Neural progenitor cell (in vitro differentiated cells): ENCODE measurements around the gene PAN2. TPM values are rescaled to one million over a fixed set of nuclear protein-coding genes. Genes with fewer than 3 reads are reported as not detected.

Experiments
- DNase-seq: peaks from one replicate; pipeline ENCODE4 v3.0.0-alpha.2; 2016; ENCODE audit warnings: low spot score
- H2AFZ ChIP-seq: fragments of 200-600 bp; sonication (generic); replicated peaks from 2 replicates; pipeline ENCODE4 v1.6.1; 2016; ENCODE audit warnings: antibody characterized with exemption
- H3F3A ChIP-seq: fragments of 200-600 bp; sonication (generic); 2 replicates; pipeline ENCODE4 v1.6.1; 2016; ENCODE audit warnings: antibody characterized with exemption, low read depth
- H3K27ac ChIP-seq: fragments of 200-600 bp; sonication (generic); 2 replicates; pipeline ENCODE4 v1.5.1; 2016; ENCODE audit warnings: mild to moderate bottlenecking
- H3K27me3 ChIP-seq: fragments of 200-600 bp; sonication (generic); 2 replicates; pipeline ENCODE4 v1.6.1; 2016; ENCODE audit warnings: mild to moderate bottlenecking, moderate library complexity
- H3K36me3 ChIP-seq: fragments of 200-600 bp; sonication (generic); 2 replicates; pipeline ENCODE4 v1.5.1; 2016
- H3K4me1 ChIP-seq: fragments of 200-600 bp; sonication (generic); 2 replicates; pipeline ENCODE4 v1.6.1; 2016; ENCODE audit warnings: mixed run types
- H3K4me2 ChIP-seq: fragments of 200-600 bp; sonication (generic); 2 replicates; pipeline ENCODE4 v1.6.1; 2016
- H3K4me3 ChIP-seq: fragments of 200-600 bp; sonication (generic); 2 replicates; pipeline ENCODE4 v1.5.1; 2016
- H3K79me2 ChIP-seq: fragments of 200-600 bp; sonication (generic); 2 replicates; pipeline ENCODE4 v1.6.1; 2016; ENCODE audit warnings: low read depth
- H3K9ac ChIP-seq: fragments of 200-600 bp; sonication (generic); 2 replicates; pipeline ENCODE4 v1.6.1; 2016
- H3K9me3 ChIP-seq: fragments of 200-600 bp; sonication (generic); 2 replicates; pipeline ENCODE4 v1.5.1; 2016; ENCODE audit warnings: low read depth
- H4K20me1 ChIP-seq: fragments of 200-600 bp; sonication (generic); 2 replicates; pipeline ENCODE4 v1.6.1; 2016; ENCODE audit warnings: low read depth
- H3K27ac Mint-ChIP-seq: 3 replicates; pipeline ENCODE4 v1.8.0; 2021; ENCODE audit warnings: mixed read lengths
- H3K27me3 Mint-ChIP-seq: 2 replicates; pipeline ENCODE4 v1.8.0; 2022; ENCODE audit warnings: low read depth, mild to moderate bottlenecking, inconsistent platforms, moderate library complexity, mixed read lengths; ENCODE audit not compliant: insufficient read depth
- H3K36me3 Mint-ChIP-seq: 3 replicates; pipeline ENCODE4 v1.8.0; 2021; ENCODE audit warnings: mixed read lengths
- H3K4me1 Mint-ChIP-seq: 3 replicates; pipeline ENCODE4 v1.8.0; 2021; ENCODE audit warnings: mixed read lengths
- H3K4me3 Mint-ChIP-seq: 3 replicates; pipeline ENCODE4 v1.8.0; 2021; ENCODE audit warnings: mild to moderate bottlenecking, moderate library complexity, mixed read lengths
- H3K9me3 Mint-ChIP-seq: 3 replicates; pipeline ENCODE4 v1.8.0; 2020; ENCODE audit warnings: mixed read lengths
- EZH2 ChIP-seq: fragments of 200-600 bp; sonication (generic); IDR thresholded peaks from 2 replicates; pipeline ENCODE4 v1.6.1; 2017; ENCODE audit warnings: antibody characterized with exemption, mild to moderate bottlenecking, moderate library complexity
- EZH2phosphoT487 ChIP-seq: fragments of 200-600 bp; sonication (generic); IDR thresholded peaks from 2 replicates; pipeline ENCODE4 v1.6.1; 2017; ENCODE audit warnings: antibody characterized with exemption
- total RNA-seq: library from RNA; depleted of rRNA; stranded (reverse); fragments of >200 nt; gene quantifications from 2 replicates; pipeline ENCODE4 v1.2.3, GENCODE V29; 2015; ENCODE audit warnings: low replicate concordance
- TF ChIP-seq, protein P1 (sequence below): fragments of 200-600 bp; sonication (generic); IDR thresholded peaks from 2 replicates; pipeline ENCODE4 v1.5.1; 2017; ENCODE audit warnings: antibody characterized with exemption, mild to moderate bottlenecking

PAN2 gene
- total RNA-seq, 1 donor from 2014 or later: 116 TPM

DNA sequence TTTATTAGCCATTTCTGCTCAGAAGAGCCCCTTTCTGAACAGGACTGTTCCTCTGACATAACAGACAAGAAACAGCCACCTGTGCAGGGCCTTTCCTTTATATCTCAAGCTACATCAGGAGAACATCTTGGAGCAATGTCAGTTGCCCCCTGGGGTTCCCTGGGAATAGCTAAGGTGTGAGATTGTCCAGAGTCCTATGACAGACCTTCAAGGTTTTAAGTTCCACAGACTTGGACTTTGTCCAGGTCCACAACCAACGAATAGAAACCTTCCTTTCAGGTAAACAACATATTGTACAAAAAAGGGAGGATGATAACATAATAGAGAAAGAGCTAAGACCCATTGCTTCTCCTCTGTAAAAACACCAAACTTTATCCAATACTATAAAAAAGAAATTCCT lies 7.8 kb upstream of the PAN2 start:
- no peak for DNase-seq
- Histone ChIP-seq H4K20me1 (no peaks in the 10 kb centered on the region), H3K4me1 (peaks cover 20% of the 10 kb centered on the region), H3K9me3 (no peaks in the 10 kb centered on the region), H3K36me3 (no peaks in the 10 kb centered on the region), H3K27me3 (no peaks in the 10 kb centered on the region), H3K79me2 (no peaks in the 10 kb centered on the region), H3K4me2 (no peak overlapping the region), H2AFZ (no peak overlapping the region), H3K4me3 (no peak overlapping the region), H3K27ac (no peak overlapping the region), H3K9ac (no peak overlapping the region), H3F3A (peaks cover 19% of the 10 kb centered on the region)
- TF ChIP-seq EZH2: no peak
- TF ChIP-seq EZH2phosphoT487: no peak
- TF ChIP-seq, protein P1, sequence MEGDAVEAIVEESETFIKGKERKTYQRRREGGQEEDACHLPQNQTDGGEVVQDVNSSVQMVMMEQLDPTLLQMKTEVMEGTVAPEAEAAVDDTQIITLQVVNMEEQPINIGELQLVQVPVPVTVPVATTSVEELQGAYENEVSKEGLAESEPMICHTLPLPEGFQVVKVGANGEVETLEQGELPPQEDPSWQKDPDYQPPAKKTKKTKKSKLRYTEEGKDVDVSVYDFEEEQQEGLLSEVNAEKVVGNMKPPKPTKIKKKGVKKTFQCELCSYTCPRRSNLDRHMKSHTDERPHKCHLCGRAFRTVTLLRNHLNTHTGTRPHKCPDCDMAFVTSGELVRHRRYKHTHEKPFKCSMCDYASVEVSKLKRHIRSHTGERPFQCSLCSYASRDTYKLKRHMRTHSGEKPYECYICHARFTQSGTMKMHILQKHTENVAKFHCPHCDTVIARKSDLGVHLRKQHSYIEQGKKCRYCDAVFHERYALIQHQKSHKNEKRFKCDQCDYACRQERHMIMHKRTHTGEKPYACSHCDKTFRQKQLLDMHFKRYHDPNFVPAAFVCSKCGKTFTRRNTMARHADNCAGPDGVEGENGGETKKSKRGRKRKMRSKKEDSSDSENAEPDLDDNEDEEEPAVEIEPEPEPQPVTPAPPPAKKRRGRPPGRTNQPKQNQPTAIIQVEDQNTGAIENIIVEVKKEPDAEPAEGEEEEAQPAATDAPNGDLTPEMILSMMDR: no peak
- peaks cover 11% of the 10 kb centered on the region for H3K4me1 Mint-ChIP-seq
- no peaks in the 10 kb centered on the region for H3K9me3 Mint-ChIP-seq
- H3K27ac Mint-ChIP-seq: no peak overlapping the region
- H3K4me3 Mint-ChIP-seq: no peak overlapping the region
- peaks cover 5% of the 10 kb centered on the region for H3K27me3 Mint-ChIP-seq
- H3K36me3 Mint-ChIP-seq: peaks cover 9% of the 10 kb centered on the region

DNA sequence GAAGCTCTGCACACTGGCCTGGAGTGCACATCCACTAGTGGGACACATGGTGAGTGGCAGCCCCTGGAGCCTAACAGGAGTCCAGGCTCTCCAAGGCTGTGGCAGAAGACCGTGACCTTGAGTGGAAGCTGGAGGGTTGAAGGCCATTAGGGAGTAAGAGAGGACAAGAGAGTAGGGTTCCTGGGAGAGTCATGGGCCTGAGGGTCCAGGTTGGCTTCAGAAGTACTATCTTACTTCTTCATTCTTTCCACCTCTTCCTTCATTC lies 5.3 kb upstream of the PAN2 start:
- Histone ChIP-seq H3K27ac (peak overlapping the region; percentile 73), H3K4me2 (peak overlapping the region; percentile 70), H4K20me1 (no peaks in the 10 kb centered on the region), H3K27me3 (no peaks in the 10 kb centered on the region), H3F3A (peaks cover 30% of the 10 kb centered on the region), H3K79me2 (no peaks in the 10 kb centered on the region), H3K4me1 (peaks cover 20% of the 10 kb centered on the region), H3K4me3 (peak overlapping the region; percentile 18), H3K9me3 (no peaks in the 10 kb centered on the region), H3K36me3 (no peaks in the 10 kb centered on the region), H2AFZ (peak overlapping the region; percentile 84), H3K9ac (peak overlapping the region; percentile 38)
- TF ChIP-seq, protein P1: no peak
- TF ChIP-seq EZH2 (no peak), EZH2phosphoT487 (no peak)
- Mint-ChIP-seq H3K4me3 (peak overlapping the region; percentile 2), H3K27me3 (peaks cover 5% of the 10 kb centered on the region), H3K9me3 (no peaks in the 10 kb centered on the region), H3K27ac (peak overlapping the region; percentile 55), H3K36me3 (no peaks in the 10 kb centered on the region), H3K4me1 (peaks cover 11% of the 10 kb centered on the region)
- DNase-seq: no peak

DNA sequence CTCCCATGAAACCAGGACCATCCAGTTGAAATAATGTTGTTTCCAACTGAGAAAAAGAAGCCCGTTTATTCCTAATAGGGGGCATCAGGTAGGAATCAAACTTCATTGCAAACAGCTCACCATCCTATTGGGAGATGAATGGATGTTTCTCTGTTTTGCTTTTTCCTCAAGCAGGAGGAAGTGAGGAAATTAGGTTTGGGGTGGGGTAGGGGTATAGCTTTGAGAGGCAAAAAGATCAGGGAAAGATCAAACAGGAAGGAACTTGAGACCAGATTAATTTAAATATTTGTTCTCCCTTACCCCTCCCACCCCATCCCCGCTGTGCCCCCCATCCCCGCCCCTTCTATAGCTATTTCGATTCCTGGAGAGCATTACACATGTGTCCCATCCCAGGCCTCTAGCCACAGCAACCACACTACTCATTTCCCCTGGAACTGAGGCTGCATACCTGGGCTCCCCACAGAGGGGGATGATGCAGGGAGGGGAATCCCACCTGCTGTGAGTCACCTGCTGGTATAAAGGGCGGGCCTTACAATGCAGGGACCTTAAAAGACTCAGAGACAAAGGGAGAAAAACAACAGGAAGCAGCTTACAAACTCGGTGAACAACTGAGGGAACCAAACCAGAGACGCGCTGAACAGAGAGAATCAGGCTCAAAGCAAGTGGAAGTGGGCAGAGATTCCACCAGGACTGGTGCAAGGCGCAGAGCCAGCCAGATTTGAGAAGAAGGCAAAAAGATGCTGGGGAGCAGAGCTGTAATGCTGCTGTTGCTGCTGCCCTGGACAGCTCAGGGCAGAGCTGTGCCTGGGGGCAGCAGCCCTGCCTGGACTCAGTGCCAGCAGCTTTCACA lies 4.7 kb upstream of the PAN2 start, which contains the start of gene IL23A:
IL23A (plus strand) TSS at position 577 of the 850 bp plus-strand sequence; CDS start at position 738, 161 bp downstream.
- H3K9me3 Mint-ChIP-seq: no peaks in the 10 kb centered on the region
- Histone ChIP-seq H3K4me3 (peak within 1 kb of the TSS; percentile 18), H4K20me1 (no peaks in the 10 kb centered on the region), H3K9ac (peak within 1 kb of the TSS; percentile 38), H3K79me2 (no peaks in the 10 kb centered on the region), H3F3A (peaks cover 35% of the 10 kb centered on the region), H3K4me2 (peak within 1 kb of the TSS; percentile 70), H3K27me3 (no peaks in the 10 kb centered on the region), H3K36me3 (no peaks in the 10 kb centered on the region), H2AFZ (peak within 1 kb of the TSS; percentile 84), H3K9me3 (no peaks in the 10 kb centered on the region), H3K4me1 (peaks cover 20% of the 10 kb centered on the region), H3K27ac (peak within 1 kb of the TSS; percentile 73)
- peaks cover 8% of the 10 kb centered on the region for H3K27me3 Mint-ChIP-seq
- H3K4me1 Mint-ChIP-seq: peaks cover 11% of the 10 kb centered on the region
- H3K4me3 Mint-ChIP-seq: peak within 1 kb of the TSS; percentile 2
- TF ChIP-seq, protein P1: no peak
- TF ChIP-seq EZH2phosphoT487 (no peak), EZH2 (no peak)
- peak within 1 kb of the TSS; percentile 55 for H3K27ac Mint-ChIP-seq
- H3K36me3 Mint-ChIP-seq: no peaks in the 10 kb centered on the region
- peak; percentile 54 for DNase-seq
